ENCODE results near the gene MANSC1.
A peak's percentile ranks its signal among the peaks of the same experiment; 100 is the strongest.

MANSC1 gene

GRCh38 chr12:12376646-12377448, 26.8 kb upstream of the MANSC1 start:
- no peak for TF ChIP-seq TCF4 (CRISPR knock-in tag; IDR thresholded peaks at IDR 0.05; ENCODE audit: borderline replicate concordance)
- no peak for TF ChIP-seq ZNF8 (CRISPR knock-in tag; IDR thresholded peaks at IDR 0.05)
- TF ChIP-seq ZFP3 (CRISPR knock-in tag; IDR thresholded peaks at IDR 0.05) = no peak
- TF ChIP-seq PATZ1 (CRISPR knock-in tag; IDR thresholded peaks at IDR 0.05; ENCODE audit: borderline replicate concordance) = no peak
- no peak for TF ChIP-seq ARNTL (CRISPR knock-in tag; IDR thresholded peaks at IDR 0.05; ENCODE audit: borderline replicate concordance, low read depth)
- no peak for TF ChIP-seq RARB (CRISPR knock-in tag; IDR thresholded peaks at IDR 0.05)
- TF ChIP-seq PPARA (CRISPR knock-in tag; IDR thresholded peaks at IDR 0.05; ENCODE audit: borderline replicate concordance) = no peak
- ATAC-seq = peak; percentile 93

GRCh38 chr12:12372946-12373722, 23.1 kb upstream of the MANSC1 start:
- no peak for ATAC-seq
- TF ChIP-seq TOX (CRISPR knock-in tag; IDR thresholded peaks at IDR 0.05; ENCODE audit: borderline replicate concordance) = no peak
- TF ChIP-seq CREB5 (CRISPR knock-in tag; IDR thresholded peaks at IDR 0.05; ENCODE audit: low read depth) = no peak
- no peak for TF ChIP-seq ESRRG (CRISPR knock-in tag; IDR thresholded peaks at IDR 0.05)
- no peak for TF ChIP-seq PPARA (CRISPR knock-in tag; IDR thresholded peaks at IDR 0.05; ENCODE audit: borderline replicate concordance)
- TF ChIP-seq TSHZ2 (CRISPR knock-in tag; IDR thresholded peaks at IDR 0.05) = no peak
- no peak for TF ChIP-seq ZNF8 (CRISPR knock-in tag; IDR thresholded peaks at IDR 0.05)
- TF ChIP-seq OSR1 (CRISPR knock-in tag; IDR thresholded peaks at IDR 0.05) = no peak
- TF ChIP-seq ISL1 (CRISPR knock-in tag; IDR thresholded peaks at IDR 0.05) = no peak
- TF ChIP-seq ZNF70 (CRISPR knock-in tag; IDR thresholded peaks at IDR 0.05) = no peak
- no peak for TF ChIP-seq GLIS3 (CRISPR knock-in tag; IDR thresholded peaks at IDR 0.05)

GRCh38 chr12:12367482-12367998, 17.5 kb upstream of the MANSC1 start:
- no peak for TF ChIP-seq SNAI2 (CRISPR knock-in tag; IDR thresholded peaks at IDR 0.05)
- no peak for TF ChIP-seq OSR1 (CRISPR knock-in tag; IDR thresholded peaks at IDR 0.05)
- no peak for TF ChIP-seq ZFP3 (CRISPR knock-in tag; IDR thresholded peaks at IDR 0.05)
- no peak for ATAC-seq

- TF ChIP-seq POU6F1 (CRISPR knock-in tag; IDR thresholded peaks at IDR 0.05; ENCODE audit: borderline replicate concordance, low read depth) (no peak), ZNF70 (CRISPR knock-in tag; IDR thresholded peaks at IDR 0.05) (no peak), ZC3H10 (CRISPR knock-in tag; IDR thresholded peaks at IDR 0.05) (no peak), ZFP30 (CRISPR knock-in tag; IDR thresholded peaks at IDR 0.05) (no peak)
- no peak for ATAC-seq
Observed at GRCh38 chr12:12366701-12367481, 16.8 kb upstream of the MANSC1 start.
